ENCODE measurements around the gene GLE1. TPM values are rescaled to one million over a fixed set of nuclear protein-coding genes. Genes with fewer than 3 reads are reported as not detected.
"Not testable (repeated sequence)": the region's sequence is repeated elsewhere in the genome, so short reads cannot be mapped to it uniquely, and the experiment has no call there.

Gene GLE1
- total and polyA plus RNA-seq, 2 donors from 2014 or later, result 15.6 to 22.8 TPM

GRCh38 chr9:128575916-128576315 is 71.4 kb downstream of the GLE1 start:
- Histone ChIP-seq H3K9me3 (ENCODE audit: control insufficient read depth in 2 of 3, insufficient read depth in 1 of 3, low read length in 3 of 3) (no peaks in the 10 kb centered on the region), H3K4me3 (ENCODE audit: low read length in 3 of 3) (no peak overlapping the region), H3K9ac (ENCODE audit: low read length in 3 of 3) (no peak overlapping the region), H3K27ac (ENCODE audit: low read depth in 2 of 2, low read length in 2 of 2) (no peak overlapping the region), H3K4me1 (ENCODE audit: control insufficient read depth in 2 of 3, insufficient read depth in 2 of 3, low read depth in 1 of 3, low read length in 3 of 3) (peaks cover 0 to 5% (median 0%) of the 10 kb centered on the region in 3 donors), H3K36me3 (ENCODE audit: control insufficient read depth in 2 of 3, insufficient read depth in 3 of 3, low read length in 3 of 3) (peaks cover 38 to 68% (median 53%) of the 10 kb centered on the region in 3 donors), H3K27me3 (ENCODE audit: control insufficient read depth, insufficient read depth, low read length) (no peaks in the 10 kb centered on the region)
- no peak for TF ChIP-seq CTCF (IDR thresholded peaks at IDR 0.05; ENCODE audit: borderline replicate concordance, extremely low read depth, insufficient read depth)
- no peak for FAIRE-seq
- intact Hi-C loops (cut with DNase I), result no loop called here
- no peak for DNase-seq

GRCh38 chr9:128577206-128577605 is 72.7 kb downstream of the GLE1 start:
- H3K9ac ChIP-seq (ENCODE audit: low read length in 3 of 3), result no peak overlapping the region
- H3K4me1 ChIP-seq (ENCODE audit: control insufficient read depth in 2 of 3, insufficient read depth in 2 of 3, low read depth in 1 of 3, low read length in 3 of 3), result peaks cover 0 to 5% (median 0%) of the 10 kb centered on the region in 3 donors
- FAIRE-seq (no peak), DNase-seq (peak in 2 of 5 donors; percentile 26 to 27)
- H3K4me3 ChIP-seq (ENCODE audit: low read length in 3 of 3), result no peak overlapping the region
- H3K9me3 ChIP-seq (ENCODE audit: control insufficient read depth in 2 of 3, insufficient read depth in 1 of 3, low read length in 3 of 3), result no peaks in the 10 kb centered on the region
- TF ChIP-seq CTCF (IDR thresholded peaks at IDR 0.05; ENCODE audit: borderline replicate concordance, extremely low read depth, insufficient read depth), result no peak
- peaks cover 38 to 77% (median 61%) of the 10 kb centered on the region in 3 donors for H3K36me3 ChIP-seq (ENCODE audit: control insufficient read depth in 2 of 3, insufficient read depth in 3 of 3, low read length in 3 of 3)
- H3K27ac ChIP-seq (ENCODE audit: low read depth in 2 of 2, low read length in 2 of 2), result no peak overlapping the region
- intact Hi-C loops (cut with DNase I), result no loop called here
- H3K27me3 ChIP-seq (ENCODE audit: control insufficient read depth, insufficient read depth, low read length), result no peaks in the 10 kb centered on the region

- H3K9me3 ChIP-seq (ENCODE audit: control insufficient read depth in 2 of 3, insufficient read depth in 1 of 3, low read length in 3 of 3), result no peaks in the 10 kb centered on the region
- intact Hi-C loops (cut with DNase I), result no loop called here
- H3K4me3 ChIP-seq (ENCODE audit: low read length in 3 of 3), result no peak overlapping the region
- no peak overlapping the region for H3K27ac ChIP-seq (ENCODE audit: low read depth in 2 of 2, low read length in 2 of 2)
- no peak overlapping the region for H3K9ac ChIP-seq (ENCODE audit: low read length in 3 of 3)
- no peak for DNase-seq
- peaks cover 0 to 5% (median 0%) of the 10 kb centered on the region in 3 donors for H3K4me1 ChIP-seq (ENCODE audit: control insufficient read depth in 2 of 3, insufficient read depth in 2 of 3, low read depth in 1 of 3, low read length in 3 of 3)
- FAIRE-seq, result no peak
- peaks cover 42 to 90% (median 76%) of the 10 kb centered on the region in 3 donors for H3K36me3 ChIP-seq (ENCODE audit: control insufficient read depth in 2 of 3, insufficient read depth in 3 of 3, low read length in 3 of 3)
- H3K27me3 ChIP-seq (ENCODE audit: control insufficient read depth, insufficient read depth, low read length), result no peaks in the 10 kb centered on the region
- TF ChIP-seq CTCF (IDR thresholded peaks at IDR 0.05; ENCODE audit: borderline replicate concordance, extremely low read depth, insufficient read depth), result no peak
These were observed 74.7 kb downstream of the GLE1 start for GRCh38 chr9:128579194-128579593.

- Histone ChIP-seq H3K36me3 (ENCODE audit: control insufficient read depth in 2 of 3, insufficient read depth in 3 of 3, low read length in 3 of 3) (peaks cover 40 to 89% (median 77%) of the 10 kb centered on the region in 3 donors), H3K27me3 (ENCODE audit: control insufficient read depth, insufficient read depth, low read length) (no peaks in the 10 kb centered on the region), H3K4me3 (ENCODE audit: low read length in 3 of 3) (no peak overlapping the region), H3K9me3 (ENCODE audit: control insufficient read depth in 2 of 3, insufficient read depth in 1 of 3, low read length in 3 of 3) (no peaks in the 10 kb centered on the region), H3K4me1 (ENCODE audit: control insufficient read depth in 2 of 3, insufficient read depth in 2 of 3, low read depth in 1 of 3, low read length in 3 of 3) (peaks cover 0 to 5% (median 0%) of the 10 kb centered on the region in 3 donors), H3K9ac (ENCODE audit: low read length in 3 of 3) (no peak overlapping the region), H3K27ac (ENCODE audit: low read depth in 2 of 2, low read length in 2 of 2) (no peak overlapping the region)
- DNase-seq (no peak), FAIRE-seq (no peak)
- no peak for TF ChIP-seq CTCF (IDR thresholded peaks at IDR 0.05; ENCODE audit: borderline replicate concordance, extremely low read depth, insufficient read depth)
- intact Hi-C loops (cut with DNase I), result no loop called here
These were observed 76.2 kb downstream of the GLE1 start for GRCh38 chr9:128580731-128581130.

- peaks cover 31 to 79% (median 69%) of the 10 kb centered on the region in 3 donors for H3K36me3 ChIP-seq (ENCODE audit: control insufficient read depth in 2 of 3, insufficient read depth in 3 of 3, low read length in 3 of 3)
- DNase-seq; H3K27ac ChIP-seq (ENCODE audit: low read depth in 2 of 2, low read length in 2 of 2); H3K4me3 ChIP-seq (ENCODE audit: low read length in 3 of 3); H3K9me3 ChIP-seq (ENCODE audit: control insufficient read depth in 2 of 3, insufficient read depth in 1 of 3, low read length in 3 of 3); FAIRE-seq; H3K27me3 ChIP-seq (ENCODE audit: control insufficient read depth, insufficient read depth, low read length); intact Hi-C loops (cut with DNase I); H3K4me1 ChIP-seq (ENCODE audit: control insufficient read depth in 2 of 3, insufficient read depth in 2 of 3, low read depth in 1 of 3, low read length in 3 of 3); H3K9ac ChIP-seq (ENCODE audit: low read length in 3 of 3): not testable (repeated sequence)
These were observed 80.6 kb downstream of the GLE1 start for GRCh38 chr9:128585155-128585554.
